Keratinocyte (primary cell): ENCODE data around the gene TFDP2.

Experiments
- EZH2 ChIP-seq: IDR thresholded peaks from one replicate; pipeline ENCODE4 v1.6.1; 2012; ENCODE audit warnings: inconsistent platforms, mild to moderate bottlenecking, low read length, moderate library complexity
- TF ChIP-seq, protein P1 (sequence below), 3 experiments: IDR thresholded peaks in 1 of 3; conservative IDR thresholded peaks in 1 of 3; optimal IDR thresholded peaks in 1 of 3; 2 replicates in 2 of 3; 3 replicates in 1 of 3; pipeline versions ENCODE3 to v1.5.1; 2011; ENCODE audit warnings: low read length in 3 of 3, mild to moderate bottlenecking in 3 of 3, moderate library complexity in 2 of 3, control low read depth in 1 of 3, inconsistent platforms in 1 of 3; ENCODE audit not compliant: insufficient read depth in 2 of 3; ENCODE audit errors: extremely low read depth in 1 of 3

DNA sequence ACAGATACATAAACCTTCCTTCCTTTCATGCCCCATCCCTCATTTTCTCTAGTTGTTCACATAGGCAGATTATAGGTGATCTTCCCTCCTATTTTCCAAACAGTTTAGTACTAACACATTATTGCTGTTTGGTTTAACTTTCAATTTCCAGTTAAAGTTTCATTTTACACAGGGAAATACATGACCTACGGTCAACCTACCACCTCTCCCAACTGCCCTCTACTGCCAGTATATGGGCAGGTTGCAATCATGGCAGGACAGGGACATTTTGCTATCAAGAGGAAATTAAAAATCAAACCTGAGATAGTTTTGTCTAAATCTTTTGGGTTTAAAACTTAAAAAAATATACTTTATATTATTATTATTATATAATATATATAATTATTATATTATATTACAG is 26.1 kb upstream of the TFDP2 start:
- TF ChIP-seq, protein P1, sequence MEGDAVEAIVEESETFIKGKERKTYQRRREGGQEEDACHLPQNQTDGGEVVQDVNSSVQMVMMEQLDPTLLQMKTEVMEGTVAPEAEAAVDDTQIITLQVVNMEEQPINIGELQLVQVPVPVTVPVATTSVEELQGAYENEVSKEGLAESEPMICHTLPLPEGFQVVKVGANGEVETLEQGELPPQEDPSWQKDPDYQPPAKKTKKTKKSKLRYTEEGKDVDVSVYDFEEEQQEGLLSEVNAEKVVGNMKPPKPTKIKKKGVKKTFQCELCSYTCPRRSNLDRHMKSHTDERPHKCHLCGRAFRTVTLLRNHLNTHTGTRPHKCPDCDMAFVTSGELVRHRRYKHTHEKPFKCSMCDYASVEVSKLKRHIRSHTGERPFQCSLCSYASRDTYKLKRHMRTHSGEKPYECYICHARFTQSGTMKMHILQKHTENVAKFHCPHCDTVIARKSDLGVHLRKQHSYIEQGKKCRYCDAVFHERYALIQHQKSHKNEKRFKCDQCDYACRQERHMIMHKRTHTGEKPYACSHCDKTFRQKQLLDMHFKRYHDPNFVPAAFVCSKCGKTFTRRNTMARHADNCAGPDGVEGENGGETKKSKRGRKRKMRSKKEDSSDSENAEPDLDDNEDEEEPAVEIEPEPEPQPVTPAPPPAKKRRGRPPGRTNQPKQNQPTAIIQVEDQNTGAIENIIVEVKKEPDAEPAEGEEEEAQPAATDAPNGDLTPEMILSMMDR (optimal IDR thresholded peaks at IDR 0.05 in 1 of 3, IDR thresholded peaks at IDR 0.05 in 1 of 3, conservative IDR thresholded peaks at IDR 0.05 in 1 of 3; ENCODE audit: extremely low read depth in 1 of 3, insufficient read depth in 2 of 3, low read length in 3 of 3): no peak
- no peak for TF ChIP-seq EZH2
